Measurements from ENCODE around the gene SH3PXD2B.

SH3PXD2B gene

DNA sequence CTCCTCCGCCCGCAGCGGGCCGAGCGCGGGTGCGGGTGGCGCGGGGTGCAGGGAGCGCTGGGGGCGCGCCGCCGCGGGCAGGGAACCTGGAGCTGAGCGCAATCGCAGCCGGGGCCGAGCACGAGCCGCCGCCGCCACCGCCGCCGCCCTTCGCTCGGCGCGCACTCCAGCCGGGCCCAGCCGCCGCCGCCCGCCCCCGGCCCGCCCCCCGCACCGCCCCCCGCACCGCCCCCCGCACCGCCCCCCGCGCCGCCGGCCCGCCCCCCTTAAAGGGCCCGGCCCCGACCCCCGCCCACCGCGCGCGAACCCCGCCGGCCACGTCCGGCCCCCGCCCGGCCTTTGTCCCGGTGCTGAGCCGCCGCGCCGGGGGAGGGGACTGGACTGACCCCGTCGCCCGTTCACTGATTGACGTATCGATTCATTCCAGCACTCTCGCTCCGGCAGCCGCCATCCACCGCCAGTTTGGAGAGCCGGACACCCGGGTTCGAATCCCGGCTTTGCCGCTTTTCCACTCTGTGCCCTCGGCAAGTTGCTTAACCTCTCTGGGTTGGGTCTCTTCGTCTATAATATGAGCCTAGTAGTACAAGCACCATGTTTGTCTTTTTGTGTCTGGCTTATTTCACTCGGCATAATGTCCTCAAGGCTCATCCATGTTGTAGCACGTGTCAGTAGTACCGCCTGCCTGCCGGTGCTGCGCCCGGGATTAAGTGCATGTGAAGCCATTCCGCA lies at the start of gene SH3PXD2B:
Gene SH3PXD2B (minus strand): TSS at position 168 of the 729 bp plus-strand sequence. CDS start 173 bp downstream, outside the sequence.
- H3K4me3 ChIP-seq (ENCODE audit: low read depth in 1 of 2, low read length in 2 of 2), result peak within 1 kb of the TSS; percentile 80
- H3K27ac ChIP-seq (ENCODE audit: low read length), result peak within 1 kb of the TSS; percentile 73
- H3K36me3 ChIP-seq (ENCODE audit: control insufficient read depth in 1 of 2, insufficient read depth in 2 of 2, low read length in 2 of 2), result no peaks in the 10 kb centered on the region
- no peaks in the 10 kb centered on the region for H3K9me3 ChIP-seq (ENCODE audit: control insufficient read depth in 1 of 2, low read length in 2 of 2)
- H3K4me1 ChIP-seq (ENCODE audit: control insufficient read depth in 1 of 2, insufficient read depth in 2 of 2, low read length in 2 of 2), result peaks cover 9 to 30% of the 10 kb centered on the region in 2 donors
- H3K27me3 ChIP-seq (ENCODE audit: low read depth, low read length), result no peaks in the 10 kb centered on the region

DNA sequence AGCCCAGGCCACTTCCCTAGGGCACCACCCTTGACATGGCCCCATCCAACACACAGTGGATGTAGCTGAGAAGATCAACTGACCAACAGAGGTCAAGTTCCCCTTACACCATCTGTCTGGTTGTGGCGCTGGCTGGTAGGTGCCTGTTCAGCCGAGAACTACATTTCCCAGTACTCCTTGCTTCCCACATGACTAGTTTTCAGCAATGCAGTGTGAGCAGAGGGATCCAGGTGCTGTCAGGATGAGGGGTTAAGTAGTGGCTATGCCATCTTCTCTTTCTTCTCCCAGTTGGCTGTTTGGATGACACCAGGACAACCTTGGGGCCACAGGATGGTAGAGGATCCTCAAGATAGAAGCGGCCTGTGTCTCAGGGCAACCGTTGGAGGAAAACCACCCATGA lies 48.6 kb upstream of the SH3PXD2B start:
- H3K4me1 ChIP-seq (ENCODE audit: control insufficient read depth in 1 of 2, insufficient read depth in 2 of 2, low read length in 2 of 2), result no peaks in the 10 kb centered on the region
- no peaks in the 10 kb centered on the region for H3K9me3 ChIP-seq (ENCODE audit: control insufficient read depth in 1 of 2, low read length in 2 of 2)
- no peak overlapping the region for H3K27ac ChIP-seq (ENCODE audit: low read length)
- H3K27me3 ChIP-seq (ENCODE audit: low read depth, low read length), result no peaks in the 10 kb centered on the region
- no peak overlapping the region for H3K4me3 ChIP-seq (ENCODE audit: low read depth in 1 of 2, low read length in 2 of 2)
- H3K36me3 ChIP-seq (ENCODE audit: control insufficient read depth in 1 of 2, insufficient read depth in 2 of 2, low read length in 2 of 2), result no peaks in the 10 kb centered on the region

DNA sequence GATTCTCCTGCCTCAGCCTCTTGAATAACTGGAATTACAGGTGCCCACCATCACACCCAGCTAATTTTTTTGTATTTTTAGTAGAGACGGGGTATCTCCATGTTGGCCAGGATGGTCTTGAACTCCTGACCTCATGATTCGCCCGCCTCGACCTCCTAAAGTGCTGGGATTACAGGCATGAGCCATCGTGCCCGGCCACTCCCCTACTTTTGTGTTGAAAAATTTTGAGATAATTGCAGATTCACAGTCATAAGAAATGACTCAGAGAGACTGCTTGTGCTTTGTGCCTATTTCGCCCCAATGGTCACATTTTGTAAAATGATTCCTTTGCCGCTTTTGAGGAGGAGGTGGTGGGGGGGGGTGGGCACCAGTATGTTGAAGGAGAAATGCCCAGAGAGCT lies 48.1 kb upstream of the SH3PXD2B start:
- Histone ChIP-seq H3K27ac (ENCODE audit: low read length) (no peak overlapping the region), H3K4me1 (ENCODE audit: control insufficient read depth in 1 of 2, insufficient read depth in 2 of 2, low read length in 2 of 2) (peaks cover 0 to 2% of the 10 kb centered on the region in 2 donors), H3K27me3 (ENCODE audit: low read depth, low read length) (no peaks in the 10 kb centered on the region), H3K36me3 (ENCODE audit: control insufficient read depth in 1 of 2, insufficient read depth in 2 of 2, low read length in 2 of 2) (no peaks in the 10 kb centered on the region), H3K9me3 (ENCODE audit: control insufficient read depth in 1 of 2, low read length in 2 of 2) (no peaks in the 10 kb centered on the region), H3K4me3 (ENCODE audit: low read depth in 1 of 2, low read length in 2 of 2) (no peak overlapping the region)

DNA sequence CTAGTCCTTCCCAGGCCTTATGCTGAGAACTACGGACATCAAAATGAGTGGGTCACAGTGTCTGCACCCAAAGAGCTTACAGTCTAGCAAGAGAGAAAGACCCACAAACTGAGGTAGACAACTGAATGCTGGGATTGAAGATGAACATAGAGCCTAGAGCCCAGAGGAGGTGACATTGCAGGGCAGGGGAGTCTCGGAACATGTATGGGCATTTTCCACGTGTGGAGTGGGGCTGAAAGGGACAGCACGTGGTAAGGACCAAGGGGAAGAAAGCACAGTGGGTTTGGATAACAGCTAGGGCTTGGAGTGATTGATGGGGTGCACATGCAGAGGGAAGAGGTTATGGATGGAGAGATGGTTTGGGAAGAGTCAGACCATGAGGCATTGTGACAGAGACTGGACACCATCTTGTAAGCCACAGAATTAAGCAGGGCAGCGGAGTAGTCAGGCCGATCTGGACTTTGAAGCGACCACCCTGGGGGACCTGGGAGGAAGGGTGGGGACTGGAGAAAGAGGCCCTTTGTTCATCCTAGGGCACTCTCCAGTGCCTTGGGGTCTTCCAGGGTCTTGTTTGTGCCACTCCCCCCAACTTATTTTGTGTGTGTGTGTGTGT lies 47.5 kb upstream of the SH3PXD2B start:
- no peak overlapping the region for H3K27ac ChIP-seq (ENCODE audit: low read length)
- H3K4me3 ChIP-seq (ENCODE audit: low read depth in 1 of 2, low read length in 2 of 2), result no peak overlapping the region
- H3K27me3 ChIP-seq (ENCODE audit: low read depth, low read length), result no peaks in the 10 kb centered on the region
- no peaks in the 10 kb centered on the region for H3K9me3 ChIP-seq (ENCODE audit: control insufficient read depth in 1 of 2, low read length in 2 of 2)
- H3K4me1 ChIP-seq (ENCODE audit: control insufficient read depth in 1 of 2, insufficient read depth in 2 of 2, low read length in 2 of 2), result peaks cover 0 to 7% of the 10 kb centered on the region in 2 donors
- H3K36me3 ChIP-seq (ENCODE audit: control insufficient read depth in 1 of 2, insufficient read depth in 2 of 2, low read length in 2 of 2), result no peaks in the 10 kb centered on the region

DNA sequence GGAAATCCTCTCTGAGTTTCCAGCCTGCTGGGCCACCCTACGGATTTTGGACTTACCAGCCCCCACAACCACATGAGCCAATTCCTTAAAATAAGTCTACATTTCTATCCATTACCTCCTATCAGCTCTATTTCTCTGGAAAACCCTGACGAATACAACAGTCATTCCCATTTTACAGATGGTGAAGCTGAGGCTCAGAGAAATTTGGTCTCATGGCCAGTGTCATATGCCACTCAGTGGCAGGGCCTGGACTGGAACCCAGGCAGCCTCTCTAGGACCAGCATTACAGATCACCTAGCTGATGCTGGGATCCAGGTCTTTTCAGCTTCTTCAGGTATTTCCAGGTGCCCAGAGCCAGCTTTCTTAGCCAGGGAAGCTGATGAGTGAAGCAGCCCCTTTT lies 45.0 kb upstream of the SH3PXD2B start:
- Histone ChIP-seq H3K27me3 (ENCODE audit: low read depth, low read length) (no peaks in the 10 kb centered on the region), H3K36me3 (ENCODE audit: control insufficient read depth in 1 of 2, insufficient read depth in 2 of 2, low read length in 2 of 2) (no peaks in the 10 kb centered on the region), H3K27ac (ENCODE audit: low read length) (no peak overlapping the region), H3K4me1 (ENCODE audit: control insufficient read depth in 1 of 2, insufficient read depth in 2 of 2, low read length in 2 of 2) (peaks cover 0 to 7% of the 10 kb centered on the region in 2 donors), H3K4me3 (ENCODE audit: low read depth in 1 of 2, low read length in 2 of 2) (no peak overlapping the region), H3K9me3 (ENCODE audit: control insufficient read depth in 1 of 2, low read length in 2 of 2) (no peaks in the 10 kb centered on the region)

DNA sequence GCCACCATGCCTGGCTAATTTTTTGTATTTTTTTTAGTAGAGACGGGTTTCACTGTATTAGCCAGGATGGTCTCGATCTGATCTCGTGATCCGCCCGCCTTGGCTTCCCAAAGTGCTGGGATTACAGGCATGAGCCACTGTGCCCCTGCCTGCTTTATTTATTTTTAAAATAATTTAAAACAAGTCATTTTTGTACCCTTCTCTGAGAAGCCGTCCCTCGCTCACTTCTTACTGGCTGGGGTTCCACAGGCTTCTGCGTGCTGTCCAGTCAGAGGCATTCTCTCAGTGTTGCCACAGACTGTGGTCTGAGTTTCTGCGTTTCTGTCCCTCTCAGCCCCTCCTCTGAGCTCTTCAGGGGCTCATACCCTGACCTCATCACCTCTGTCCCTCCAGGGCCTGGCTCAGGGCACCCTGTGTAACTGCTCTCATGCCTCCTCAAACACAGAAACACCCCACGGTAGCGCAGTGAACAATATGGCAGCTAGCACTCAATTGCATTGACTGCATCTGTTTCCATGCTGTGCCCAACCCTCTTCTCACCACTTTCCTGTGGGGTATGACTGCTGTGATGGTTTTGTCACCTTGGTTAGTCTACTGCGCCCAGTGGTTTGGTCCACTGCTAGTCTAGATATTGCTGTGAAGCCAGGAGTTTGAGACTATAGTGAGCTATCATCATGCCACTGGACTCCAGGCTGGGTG lies 44.3 kb upstream of the SH3PXD2B start:
- Histone ChIP-seq H3K36me3 (ENCODE audit: control insufficient read depth in 1 of 2, insufficient read depth in 2 of 2, low read length in 2 of 2) (no peaks in the 10 kb centered on the region), H3K4me1 (ENCODE audit: control insufficient read depth in 1 of 2, insufficient read depth in 2 of 2, low read length in 2 of 2) (peaks cover 0 to 7% of the 10 kb centered on the region in 2 donors), H3K27ac (ENCODE audit: low read length) (no peak overlapping the region), H3K4me3 (ENCODE audit: low read depth in 1 of 2, low read length in 2 of 2) (no peak overlapping the region), H3K9me3 (ENCODE audit: control insufficient read depth in 1 of 2, low read length in 2 of 2) (no peaks in the 10 kb centered on the region), H3K27me3 (ENCODE audit: low read depth, low read length) (no peaks in the 10 kb centered on the region)

DNA sequence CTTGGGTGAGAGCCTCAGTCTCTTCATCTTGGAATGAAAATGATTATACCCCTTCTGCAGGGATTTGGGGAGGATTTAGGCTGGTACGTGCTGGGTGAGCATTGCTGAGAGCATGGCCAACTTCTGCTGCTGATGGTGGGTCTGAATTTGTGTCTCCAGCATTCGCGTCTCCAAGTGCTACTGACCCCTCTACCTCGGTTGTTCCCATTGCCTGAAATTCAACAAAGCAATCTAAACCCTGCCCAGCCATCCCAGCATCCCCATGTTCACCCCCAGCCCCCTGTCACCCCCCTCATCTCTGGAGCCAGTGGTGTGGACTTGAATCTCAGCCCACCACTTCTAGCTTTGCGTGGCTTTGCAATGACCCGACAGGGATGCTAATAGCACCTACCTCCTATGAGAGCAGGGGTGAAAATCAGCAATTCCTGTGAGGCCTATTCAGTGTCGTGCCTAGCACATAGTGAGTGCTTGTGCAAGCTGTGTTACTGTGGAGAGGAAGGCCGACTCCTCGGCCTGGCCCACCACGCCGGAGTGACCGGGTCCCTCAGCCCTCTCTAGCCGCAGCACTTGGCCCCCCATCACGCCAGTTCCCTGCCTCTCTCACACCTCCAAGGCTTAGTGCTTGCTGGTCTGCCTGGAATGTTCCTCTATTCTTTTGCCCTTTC lies 43.4 kb upstream of the SH3PXD2B start:
- Histone ChIP-seq H3K9me3 (ENCODE audit: control insufficient read depth in 1 of 2, low read length in 2 of 2) (no peaks in the 10 kb centered on the region), H3K36me3 (ENCODE audit: control insufficient read depth in 1 of 2, insufficient read depth in 2 of 2, low read length in 2 of 2) (no peaks in the 10 kb centered on the region), H3K27ac (ENCODE audit: low read length) (no peak overlapping the region), H3K27me3 (ENCODE audit: low read depth, low read length) (no peaks in the 10 kb centered on the region), H3K4me3 (ENCODE audit: low read depth in 1 of 2, low read length in 2 of 2) (no peak overlapping the region), H3K4me1 (ENCODE audit: control insufficient read depth in 1 of 2, insufficient read depth in 2 of 2, low read length in 2 of 2) (peaks cover 0 to 7% of the 10 kb centered on the region in 2 donors)

DNA sequence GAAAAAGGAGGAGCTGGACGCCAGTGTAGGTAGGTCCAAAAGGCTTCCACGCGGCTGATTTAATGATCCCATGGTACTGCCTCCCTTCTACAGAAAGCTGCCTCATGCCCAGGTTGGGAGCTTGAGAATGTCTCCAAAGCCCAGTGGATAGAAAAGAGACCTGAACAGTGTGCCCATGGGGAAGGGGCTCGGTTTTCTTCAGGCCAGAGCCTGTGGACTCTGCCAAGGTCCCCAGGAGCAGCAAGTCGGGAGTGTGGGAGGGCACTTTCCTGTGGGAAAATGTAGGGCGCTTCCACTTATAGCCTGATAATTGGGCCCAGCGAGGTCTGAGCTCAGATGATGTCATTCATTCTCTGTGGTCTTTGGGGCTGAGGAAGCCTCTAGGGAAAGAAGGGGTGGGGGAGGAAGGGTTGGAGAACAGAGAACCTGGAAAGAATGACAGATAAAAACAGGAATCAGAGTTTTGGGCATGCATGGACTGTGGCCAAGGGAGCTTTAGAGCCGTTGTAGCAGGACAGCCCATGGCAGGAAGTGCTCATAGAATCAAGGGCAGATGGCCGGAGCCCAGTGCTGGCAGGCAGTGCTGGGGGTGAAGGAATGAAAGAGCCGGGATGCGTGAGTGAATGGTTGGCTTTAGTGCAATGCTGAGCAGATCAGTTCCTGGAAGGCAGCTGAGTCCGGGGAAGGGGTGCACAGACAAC lies 42.5 kb upstream of the SH3PXD2B start:
- H3K4me3 ChIP-seq (ENCODE audit: low read depth in 1 of 2, low read length in 2 of 2), result no peak overlapping the region
- H3K27me3 ChIP-seq (ENCODE audit: low read depth, low read length), result no peaks in the 10 kb centered on the region
- H3K4me1 ChIP-seq (ENCODE audit: control insufficient read depth in 1 of 2, insufficient read depth in 2 of 2, low read length in 2 of 2), result peaks cover 0 to 7% of the 10 kb centered on the region in 2 donors
- no peaks in the 10 kb centered on the region for H3K9me3 ChIP-seq (ENCODE audit: control insufficient read depth in 1 of 2, low read length in 2 of 2)
- H3K36me3 ChIP-seq (ENCODE audit: control insufficient read depth in 1 of 2, insufficient read depth in 2 of 2, low read length in 2 of 2), result no peaks in the 10 kb centered on the region
- peak overlapping the region; percentile 76 for H3K27ac ChIP-seq (ENCODE audit: low read length)

DNA sequence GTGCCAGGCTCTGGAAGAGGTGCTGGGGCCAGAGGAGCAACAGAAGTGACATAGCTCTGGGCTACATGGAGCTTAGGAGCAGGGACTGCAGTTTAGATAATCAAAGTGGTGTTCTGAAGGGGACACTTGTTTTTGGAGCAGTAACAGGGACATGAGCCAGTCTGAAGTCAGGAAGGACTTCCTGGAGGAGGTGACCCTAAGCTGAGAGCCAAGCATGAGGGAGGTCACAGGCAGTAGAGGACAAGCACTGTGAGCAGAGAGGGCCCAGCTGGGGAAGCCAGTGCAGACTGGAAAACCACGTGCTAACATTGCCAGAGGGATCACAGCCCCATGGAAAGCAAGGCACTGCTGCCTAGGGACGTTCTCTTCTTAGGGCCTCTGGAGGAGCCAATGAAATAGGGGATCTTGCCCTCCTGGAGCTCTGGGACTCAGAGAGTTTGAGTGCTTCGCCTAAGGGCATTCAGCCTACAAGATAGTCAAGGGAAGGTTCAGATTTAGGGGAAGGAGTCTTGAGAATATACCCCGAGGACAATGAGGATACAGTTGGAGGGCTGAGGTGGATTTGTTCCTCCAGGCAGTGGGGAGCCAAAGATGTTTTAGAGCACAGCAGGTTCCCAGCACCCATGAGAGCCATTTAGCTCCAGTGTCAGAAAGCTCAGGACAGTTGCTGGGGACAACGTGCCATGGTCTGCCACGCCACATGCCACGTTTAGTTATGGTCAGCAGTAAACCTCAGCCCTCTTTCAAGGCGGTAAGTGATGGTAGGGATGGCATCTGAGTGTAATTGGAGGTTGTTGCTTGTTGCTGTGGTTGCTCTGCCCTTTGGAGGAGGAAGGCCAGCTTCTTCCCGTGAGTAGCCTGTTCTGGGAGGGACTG lies 40.5 kb upstream of the SH3PXD2B start:
- Histone ChIP-seq H3K4me3 (ENCODE audit: low read depth in 1 of 2, low read length in 2 of 2) (no peak overlapping the region), H3K9me3 (ENCODE audit: control insufficient read depth in 1 of 2, low read length in 2 of 2) (no peaks in the 10 kb centered on the region), H3K4me1 (ENCODE audit: control insufficient read depth in 1 of 2, insufficient read depth in 2 of 2, low read length in 2 of 2) (peaks cover 0 to 7% of the 10 kb centered on the region in 2 donors), H3K27me3 (ENCODE audit: low read depth, low read length) (no peaks in the 10 kb centered on the region), H3K36me3 (ENCODE audit: control insufficient read depth in 1 of 2, insufficient read depth in 2 of 2, low read length in 2 of 2) (no peaks in the 10 kb centered on the region), H3K27ac (ENCODE audit: low read length) (no peak overlapping the region)

DNA sequence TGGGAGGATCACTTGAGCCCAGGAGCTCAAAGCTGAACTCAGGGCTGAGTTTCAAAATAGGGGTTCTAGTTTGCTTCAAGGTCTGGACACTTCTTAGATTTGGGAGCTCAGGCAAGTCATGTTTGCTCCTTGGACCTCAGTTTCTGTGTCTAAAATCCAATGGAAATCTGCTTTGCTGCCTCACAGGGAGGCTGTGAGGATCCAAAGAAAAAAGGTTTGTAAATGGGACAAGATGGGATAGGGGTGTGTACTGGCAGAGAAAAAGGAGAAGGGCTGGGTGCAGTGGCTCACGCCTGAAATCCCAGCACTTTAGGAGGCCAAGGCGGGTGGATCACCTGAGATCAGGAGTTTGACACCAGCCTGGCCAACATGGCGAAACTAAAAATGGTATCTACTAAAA lies 39.6 kb upstream of the SH3PXD2B start:
- no peaks in the 10 kb centered on the region for H3K36me3 ChIP-seq (ENCODE audit: control insufficient read depth in 1 of 2, insufficient read depth in 2 of 2, low read length in 2 of 2)
- no peak overlapping the region for H3K27ac ChIP-seq (ENCODE audit: low read length)
- no peak overlapping the region for H3K4me3 ChIP-seq (ENCODE audit: low read depth in 1 of 2, low read length in 2 of 2)
- peaks cover 0 to 7% of the 10 kb centered on the region in 2 donors for H3K4me1 ChIP-seq (ENCODE audit: control insufficient read depth in 1 of 2, insufficient read depth in 2 of 2, low read length in 2 of 2)
- H3K9me3 ChIP-seq (ENCODE audit: control insufficient read depth in 1 of 2, low read length in 2 of 2), result no peaks in the 10 kb centered on the region
- no peaks in the 10 kb centered on the region for H3K27me3 ChIP-seq (ENCODE audit: low read depth, low read length)

Data from muscle layer of duodenum (tissue), 2 donors.